Mesenteric fat pad (tissue), 1 donor: Measurements from ENCODE around the gene CNOT3. TPM values are rescaled to one million over a fixed set of nuclear protein-coding genes. Genes with fewer than 3 reads are reported as not detected.

ENCODE experiments used
- DNase-seq: peaks from one replicate; pipeline ENCODE4 v3.0.0-alpha.2; 2020; ENCODE audit warnings: low spot score
- total RNA-seq: library from RNA; stranded (reverse); fragmentation: NEBNext Ultra II Directional; extraction: Animal tissue kit (Norgen Biotek cat#: 25700); gene quantifications from one replicate; pipeline ENCODE4 v1.2.1, GENCODE V29; 2021
- donor health status: DM: yes; HTN: yes; CAD: no.

The CNOT3 gene
- total RNA-seq, 1 donor from 2014 or later = 31.5 TPM

DNA sequence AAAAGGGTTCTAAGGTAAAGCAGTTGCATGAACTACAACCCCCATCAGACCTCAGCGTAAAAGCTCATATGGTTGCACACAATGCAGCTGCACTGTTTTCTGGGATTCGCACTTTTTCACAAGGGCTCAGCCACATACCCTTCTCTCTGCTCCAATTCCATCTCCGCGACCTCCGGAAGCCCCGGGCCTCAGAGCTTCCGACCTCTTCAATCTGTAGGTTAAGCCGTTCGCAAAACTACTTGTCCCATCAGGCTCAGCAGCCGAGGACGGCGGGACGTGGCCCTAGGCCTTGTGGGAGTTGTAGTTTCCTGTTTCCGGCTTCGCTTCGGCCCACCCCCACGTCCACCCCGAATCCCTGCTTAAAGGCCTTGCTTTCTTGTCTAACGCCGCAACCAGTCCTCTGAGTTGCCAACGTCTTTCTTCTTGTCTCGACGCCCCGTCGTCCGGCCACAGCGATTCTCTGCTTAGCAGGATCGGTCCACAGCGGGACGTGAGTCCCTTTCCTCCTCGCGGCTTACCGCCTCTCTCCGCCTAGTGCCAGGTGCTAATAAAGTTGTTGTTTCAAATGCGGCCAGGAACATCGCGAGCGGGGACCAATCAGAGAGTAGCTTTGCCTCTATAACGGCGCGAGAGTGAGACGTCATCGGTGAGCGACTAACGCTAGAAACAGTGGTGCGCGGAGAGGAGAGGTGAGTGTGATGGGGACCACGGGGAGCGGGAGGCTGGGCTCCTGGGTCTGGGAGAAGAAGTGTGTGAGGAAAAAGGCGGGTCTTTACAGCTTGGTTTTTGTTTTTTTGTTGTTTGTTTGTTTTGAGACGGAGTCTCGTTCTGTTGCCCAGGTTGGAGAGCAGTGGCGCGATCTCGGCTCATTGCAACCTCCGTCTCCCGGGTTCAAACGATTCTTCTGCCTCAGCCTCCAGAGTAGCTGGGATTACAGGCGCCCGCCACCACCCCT lies 22.2 kb upstream of the CNOT3 start, which contains the start of the genes PRPF31 and TFPT:
PRPF31 (plus strand) TSS at position 646 of the 955 bp plus-strand sequence. CDS start 2,525 bp downstream, outside the sequence.
TFPT (minus strand) TSS at position 549 of the 955 bp plus-strand sequence; CDS start at position 161, 388 bp downstream.
- DNase-seq = peak; percentile 97

DNA sequence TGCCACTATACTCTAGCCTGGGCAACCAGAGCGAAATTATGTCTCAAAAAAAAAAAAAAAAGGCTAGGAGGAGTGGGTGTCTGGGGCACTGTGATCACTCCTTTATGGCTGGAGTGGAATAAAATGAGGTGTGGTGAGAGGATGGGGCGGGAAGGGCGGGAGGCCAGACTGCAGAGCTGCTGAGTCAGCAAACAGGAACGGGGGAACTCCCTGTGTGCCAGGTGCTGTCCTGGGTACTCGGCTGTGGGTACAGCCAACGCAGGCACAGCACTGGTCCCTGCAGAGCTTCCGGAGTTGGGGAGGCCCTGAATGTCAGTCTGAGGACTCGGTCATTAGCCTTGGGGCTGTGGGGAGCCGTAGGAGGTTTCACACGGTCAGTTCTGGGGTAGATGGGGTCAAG lies 16.3 kb upstream of the CNOT3 start:
- no peak for DNase-seq

DNA sequence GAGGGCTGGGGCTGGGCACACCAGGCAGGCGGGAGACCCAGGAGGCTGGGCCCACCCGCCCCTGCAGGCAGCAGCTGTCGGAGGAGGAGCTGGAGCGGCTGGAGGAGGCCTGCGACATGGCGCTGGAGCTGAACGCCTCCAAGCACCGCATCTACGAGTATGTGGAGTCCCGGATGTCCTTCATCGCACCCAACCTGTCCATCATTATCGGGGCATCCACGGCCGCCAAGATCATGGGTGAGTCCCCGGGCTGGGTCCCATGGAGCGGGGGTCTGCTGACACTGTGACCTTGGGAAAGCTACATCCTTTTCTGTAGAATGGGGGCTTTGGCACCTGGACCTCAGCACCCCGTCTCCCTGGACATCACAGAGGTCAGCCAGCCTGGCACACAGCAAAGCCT lies 13.9 kb upstream of the CNOT3 start:
- DNase-seq = no peak

DNA sequence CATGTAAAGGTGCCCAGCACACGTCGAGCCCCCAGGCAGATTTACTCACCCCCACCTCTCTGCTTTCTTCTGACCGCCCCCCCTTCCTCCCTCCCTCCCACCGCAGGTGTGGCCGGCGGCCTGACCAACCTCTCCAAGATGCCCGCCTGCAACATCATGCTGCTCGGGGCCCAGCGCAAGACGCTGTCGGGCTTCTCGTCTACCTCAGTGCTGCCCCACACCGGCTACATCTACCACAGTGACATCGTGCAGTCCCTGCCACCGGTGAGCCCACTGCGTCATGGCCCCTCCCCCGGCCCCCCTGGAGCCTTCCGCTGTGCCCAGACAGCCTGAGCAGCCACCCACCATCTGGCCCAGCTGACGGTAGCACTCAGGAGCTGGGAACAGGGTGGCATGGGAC lies 13.2 kb upstream of the CNOT3 start:
- no peak for DNase-seq

DNA sequence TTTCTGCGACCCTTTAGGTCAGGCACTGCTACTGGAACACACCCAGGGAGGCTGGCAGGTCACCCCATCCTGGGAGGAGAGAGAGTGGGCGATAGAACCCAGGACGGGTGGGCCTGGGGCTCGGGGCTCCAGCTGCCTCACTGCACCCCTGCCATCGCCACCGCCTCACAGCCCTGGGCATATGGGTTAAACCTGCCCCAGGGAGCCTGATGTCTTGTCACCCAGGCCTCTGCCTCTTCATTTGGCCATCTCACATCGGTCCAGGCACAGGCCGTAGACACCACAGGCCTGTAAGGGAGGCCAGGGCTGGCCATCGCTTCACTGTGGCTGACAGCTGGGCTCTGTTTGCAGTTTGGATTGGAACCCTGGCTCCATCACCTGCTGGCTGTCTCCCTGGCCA lies 11.8 kb upstream of the CNOT3 start:
- DNase-seq = no peak

DNA sequence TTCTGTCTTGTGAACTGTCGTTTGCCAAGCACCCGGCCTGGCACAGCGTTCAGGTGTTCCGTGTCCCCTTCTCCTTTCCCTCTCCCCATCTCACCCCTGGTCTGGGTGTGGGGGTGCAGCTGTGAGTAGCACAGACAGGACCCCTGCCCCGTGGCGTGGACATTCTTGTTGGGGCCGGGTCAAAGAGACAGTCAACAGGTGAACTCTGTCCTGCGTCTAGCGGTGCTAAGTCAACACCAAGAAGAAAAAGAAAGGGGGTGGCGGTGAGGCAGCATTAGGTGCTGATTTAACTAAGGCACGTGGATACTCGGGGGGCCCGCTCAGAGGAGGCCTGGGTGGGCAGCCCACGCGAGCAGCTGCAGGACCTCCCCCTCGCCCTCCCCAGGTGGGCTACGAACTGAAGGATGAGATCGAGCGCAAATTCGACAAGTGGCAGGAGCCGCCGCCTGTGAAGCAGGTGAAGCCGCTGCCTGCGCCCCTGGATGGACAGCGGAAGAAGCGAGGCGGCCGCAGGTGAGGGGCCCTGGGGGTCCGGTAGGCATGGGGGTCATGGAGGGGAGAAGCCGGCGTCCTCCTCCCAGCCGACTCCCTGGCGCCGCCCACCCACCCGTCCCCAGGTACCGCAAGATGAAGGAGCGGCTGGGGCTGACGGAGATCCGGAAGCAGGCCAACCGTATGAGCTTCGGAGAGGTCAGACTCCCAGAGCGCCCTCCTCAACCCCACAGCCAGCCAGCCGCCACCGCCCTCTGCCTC lies 9.7 kb upstream of the CNOT3 start:
- DNase-seq = no peak

DNA sequence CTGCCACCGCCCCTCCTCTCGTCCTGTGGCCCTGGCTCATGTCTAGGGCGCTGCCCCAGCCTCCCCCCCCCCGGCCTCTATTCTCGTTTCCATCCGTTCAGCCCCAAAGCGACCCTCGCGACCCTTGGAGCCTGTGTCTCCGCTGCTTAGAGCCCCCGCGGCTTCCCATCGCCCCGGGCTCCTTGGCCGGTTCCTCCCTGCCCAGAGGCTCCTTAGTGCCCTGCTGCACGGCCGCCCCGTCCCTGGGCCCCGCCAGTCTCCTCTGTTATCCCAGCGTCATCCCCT lies 9.2 kb upstream of the CNOT3 start:
- no peak for DNase-seq

DNA sequence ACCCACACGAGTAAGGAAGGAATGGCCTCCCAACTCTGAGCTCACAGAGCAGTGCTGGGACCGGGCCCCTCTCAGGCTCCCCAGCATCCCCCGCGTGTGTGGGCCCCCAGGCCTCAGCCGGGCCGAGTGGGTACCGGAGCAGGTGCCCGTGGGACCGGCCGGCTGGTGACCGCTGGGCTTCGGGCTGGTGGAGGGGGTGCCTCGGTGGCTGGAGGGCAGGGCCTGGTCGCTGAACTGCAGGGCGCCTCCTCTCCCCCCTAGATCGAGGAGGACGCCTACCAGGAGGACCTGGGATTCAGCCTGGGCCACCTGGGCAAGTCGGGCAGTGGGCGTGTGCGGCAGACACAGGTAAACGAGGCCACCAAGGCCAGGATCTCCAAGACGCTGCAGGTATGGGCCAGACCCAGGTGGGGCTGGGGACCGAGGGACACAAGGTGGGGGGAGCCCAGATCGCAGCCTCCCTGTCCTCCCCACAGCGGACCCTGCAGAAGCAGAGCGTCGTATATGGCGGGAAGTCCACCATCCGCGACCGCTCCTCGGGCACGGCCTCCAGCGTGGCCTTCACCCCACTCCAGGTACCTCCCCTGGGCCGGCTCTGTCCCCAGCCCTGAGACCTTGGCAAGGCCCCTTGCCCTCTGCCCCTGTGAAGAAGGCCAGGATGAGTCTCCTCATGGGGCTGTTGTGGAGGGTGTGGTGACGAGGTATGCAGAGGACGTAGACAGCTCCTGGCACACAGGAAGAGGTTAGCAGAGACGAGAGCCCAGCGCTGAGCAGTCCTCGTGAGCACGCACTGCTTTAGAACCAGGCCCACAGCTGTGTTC lies 8.6 kb upstream of the CNOT3 start:
- DNase-seq = no peak

DNA sequence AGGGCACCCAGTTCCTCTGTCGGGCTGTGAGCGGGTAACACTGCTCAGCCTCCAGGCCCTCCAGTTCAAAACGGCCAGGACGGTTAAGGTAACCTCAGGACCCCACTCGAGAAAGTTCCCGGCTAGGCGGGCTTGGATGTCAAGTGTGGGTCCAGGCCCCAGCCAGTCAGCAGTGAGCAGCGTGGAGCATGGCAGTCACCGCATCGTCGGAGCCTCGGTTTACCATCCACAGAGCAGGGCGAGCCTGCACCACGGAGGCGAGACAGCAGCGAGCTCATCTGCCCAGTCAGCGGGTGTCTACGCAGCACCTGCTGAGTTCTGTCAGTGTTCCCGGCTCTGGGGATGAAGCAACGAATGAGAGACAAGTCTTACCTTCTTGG lies 8.0 kb upstream of the CNOT3 start:
- DNase-seq = no peak

DNA sequence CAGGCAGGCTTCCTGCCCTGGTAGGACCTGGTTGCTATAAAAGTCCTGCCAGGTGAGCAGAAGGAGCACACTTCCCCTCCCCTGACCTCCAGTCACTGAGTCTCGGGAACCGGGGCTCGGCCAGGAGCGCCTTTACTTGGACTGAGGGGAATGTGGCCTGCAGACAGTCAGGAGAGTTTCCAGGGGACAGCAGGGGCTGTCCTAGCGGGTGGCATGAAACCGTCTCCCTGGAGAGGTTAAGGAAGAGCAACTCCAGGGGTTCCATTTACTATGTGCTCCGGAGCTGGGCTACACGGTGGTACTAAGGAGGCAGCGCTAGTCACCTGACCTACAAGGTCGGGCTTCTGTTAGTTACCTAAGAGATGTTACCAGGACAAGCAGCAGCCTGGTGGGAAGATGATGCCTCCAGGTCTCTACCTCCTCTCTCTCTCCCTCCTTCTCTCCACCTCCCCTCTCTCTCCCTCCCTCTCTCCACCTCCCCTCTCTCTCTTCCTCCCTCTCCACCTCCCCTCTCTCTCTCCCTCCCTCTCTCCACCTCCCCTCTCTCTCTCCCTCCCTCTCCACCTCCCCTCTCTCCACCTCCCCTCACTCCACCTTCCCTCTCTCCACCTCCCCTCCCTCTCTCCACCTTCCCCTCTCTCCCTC lies 4.1 kb upstream of the CNOT3 start:
- DNase-seq = no peak

DNA sequence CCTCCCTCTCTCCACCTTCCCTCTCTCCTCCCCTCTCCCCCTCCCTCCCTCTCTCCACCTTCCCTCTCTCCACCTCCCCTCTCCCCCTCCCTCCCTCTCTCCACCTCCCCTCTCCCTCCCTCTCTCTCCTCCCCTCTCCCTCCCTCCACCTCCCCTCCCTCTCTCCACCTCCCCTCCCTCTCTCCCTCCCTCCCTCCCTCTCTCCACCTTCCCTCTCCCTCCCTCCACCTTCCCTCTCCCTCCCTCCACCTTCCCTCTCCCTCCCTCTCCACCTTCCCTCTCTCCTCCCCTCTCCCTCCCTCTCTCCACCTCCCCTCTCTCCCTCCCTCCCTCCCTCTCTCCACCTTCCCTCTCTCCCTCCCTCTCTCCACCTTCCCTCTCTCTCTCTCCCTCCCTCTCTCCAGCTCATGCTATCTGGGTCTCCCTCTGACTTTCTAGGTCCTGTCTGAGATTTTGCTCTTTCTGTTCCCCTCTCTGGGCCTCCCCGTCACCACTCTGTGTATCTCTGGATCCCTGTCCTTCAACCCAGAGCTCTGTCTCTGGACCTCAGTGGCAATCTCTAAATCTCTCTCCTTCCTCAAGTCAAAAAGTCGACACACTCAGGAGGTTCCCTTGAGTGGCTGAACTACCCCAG lies 3.5 kb upstream of the CNOT3 start:
- DNase-seq = no peak

DNA sequence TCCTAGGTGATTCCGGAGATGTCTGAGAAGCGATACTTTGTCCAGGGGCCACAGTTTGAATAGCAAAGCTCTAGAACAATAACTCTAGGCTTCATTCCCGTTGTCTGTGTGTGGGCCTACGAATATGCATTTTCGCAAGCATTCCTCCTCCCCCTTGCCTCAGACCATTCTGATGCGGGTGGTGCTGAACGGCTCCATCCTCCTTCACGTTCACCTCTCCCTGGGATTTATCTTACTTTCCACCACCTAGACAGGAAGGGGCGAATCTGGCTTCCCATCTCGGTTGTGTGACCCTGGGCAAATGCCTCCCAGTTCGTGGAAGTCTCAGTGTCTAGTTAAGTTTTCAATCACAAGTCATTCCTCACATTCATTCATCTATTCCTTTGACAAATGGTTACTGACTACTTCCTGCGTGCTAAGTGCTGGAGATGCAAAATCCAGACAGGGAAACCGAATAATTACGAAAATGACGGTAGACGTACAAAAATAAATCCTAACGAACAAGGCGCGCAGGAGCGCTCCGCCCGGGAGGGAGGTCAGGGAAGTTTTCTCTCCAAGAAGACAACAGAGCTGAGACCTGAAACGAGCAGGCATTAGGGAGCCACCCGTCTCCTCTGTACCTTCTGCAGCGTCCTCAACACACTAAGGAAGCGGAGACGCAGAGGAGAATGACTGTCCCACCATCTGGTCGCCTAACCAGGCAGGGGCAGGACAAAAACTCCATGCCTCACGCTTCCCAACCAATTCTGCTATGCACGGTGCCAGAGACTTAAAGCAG lies 1.3 kb upstream of the CNOT3 start:
- no peak for DNase-seq

DNA sequence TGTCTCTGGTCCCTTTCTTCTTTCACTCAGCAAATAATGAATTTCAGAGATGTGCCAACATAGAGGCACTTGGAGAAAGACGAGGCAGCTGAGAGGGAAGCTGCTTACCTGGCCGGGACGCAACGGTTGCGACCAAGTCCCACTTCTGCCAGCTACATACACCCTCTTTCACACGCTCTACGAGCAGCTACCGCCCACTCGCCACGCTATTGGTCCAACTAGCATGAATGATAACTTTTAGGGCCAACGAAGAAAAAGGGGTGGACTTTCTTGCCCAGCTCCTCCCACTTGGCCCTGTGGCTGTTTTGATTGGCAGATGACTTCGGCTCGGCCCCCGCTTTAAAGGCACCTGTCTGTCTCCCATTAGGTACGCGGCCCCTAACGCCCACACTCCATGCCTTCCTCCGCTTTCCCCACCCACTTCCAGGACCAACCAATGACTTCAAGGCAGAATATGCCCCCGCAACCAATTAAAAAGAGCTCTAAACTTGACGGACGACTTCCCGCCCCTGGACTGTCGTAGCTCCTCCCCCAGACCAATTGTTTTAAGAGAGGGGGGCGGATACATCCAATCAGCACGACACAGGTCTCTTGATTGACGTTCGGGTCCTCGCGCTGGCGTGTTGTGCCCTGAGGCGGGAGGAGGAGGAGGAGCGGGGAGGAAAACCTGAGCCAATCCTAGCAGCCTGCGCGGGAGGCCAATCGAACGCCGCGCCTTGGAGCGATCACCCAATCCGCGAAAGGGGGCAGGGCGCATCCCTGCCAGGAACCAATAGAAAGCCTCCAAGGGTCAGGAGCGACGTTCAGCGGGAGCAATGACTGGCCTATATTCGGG lies 481 bp upstream of the CNOT3 start:
- peak; percentile 99 for DNase-seq

DNA sequence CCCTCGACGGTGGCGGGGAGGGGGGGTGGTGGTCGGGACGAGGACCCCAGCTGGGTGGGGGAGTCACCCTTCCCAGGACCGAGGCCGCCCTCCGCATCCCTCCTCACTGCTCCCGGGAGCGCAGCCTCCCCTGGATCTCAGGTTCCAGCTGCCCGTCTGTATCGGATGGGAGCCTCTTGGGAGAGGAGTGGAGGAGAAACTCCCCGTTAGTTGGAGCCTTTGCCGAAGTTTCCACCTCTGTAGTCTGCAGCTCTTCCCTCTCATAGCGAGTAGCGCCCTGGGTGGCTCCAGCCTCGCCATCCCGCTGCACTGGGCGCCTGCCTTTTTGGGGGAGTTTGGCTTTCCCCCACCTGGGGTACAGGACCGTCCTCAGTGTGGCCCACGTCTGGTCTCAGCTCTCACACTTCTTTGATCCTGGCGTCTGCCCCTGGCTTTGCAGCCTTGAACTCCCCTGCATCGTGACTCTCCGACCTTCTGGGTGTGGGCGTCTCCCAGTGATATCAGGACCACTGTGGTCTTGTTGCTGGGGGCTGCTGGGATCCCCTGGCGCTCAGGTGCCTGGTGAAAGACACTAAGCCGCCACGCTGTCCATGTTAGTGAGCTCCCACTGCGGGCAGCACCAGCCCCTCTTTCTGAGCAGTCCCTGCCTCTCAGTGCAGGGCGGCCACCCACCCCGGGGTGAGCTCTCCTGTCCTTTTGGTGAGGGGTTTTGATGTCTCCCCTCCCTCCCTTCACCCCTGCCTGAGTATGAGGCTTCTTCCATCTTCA lies 1.1 kb downstream of the CNOT3 start:
- no peak for DNase-seq

DNA sequence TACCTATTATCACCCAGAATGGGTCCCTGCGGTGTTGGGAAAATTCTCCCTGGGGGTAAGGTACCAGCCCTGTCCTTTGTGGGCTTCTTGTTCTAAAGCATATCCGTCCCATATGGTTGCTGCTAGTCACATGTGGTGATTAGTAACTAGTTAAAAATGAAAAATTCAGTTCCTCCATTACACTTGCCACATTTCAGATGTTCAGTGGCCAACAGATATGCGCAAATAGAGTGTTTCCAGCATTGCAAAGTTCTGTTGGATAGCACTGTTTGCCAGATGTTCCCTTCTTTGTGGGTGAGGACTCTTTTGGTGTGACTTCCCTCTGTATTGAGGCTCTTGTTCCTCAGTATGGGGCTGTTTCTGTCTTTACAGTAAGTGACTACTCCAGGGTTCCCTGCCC lies 3.8 kb downstream of the CNOT3 start:
- DNase-seq = no peak

DNA sequence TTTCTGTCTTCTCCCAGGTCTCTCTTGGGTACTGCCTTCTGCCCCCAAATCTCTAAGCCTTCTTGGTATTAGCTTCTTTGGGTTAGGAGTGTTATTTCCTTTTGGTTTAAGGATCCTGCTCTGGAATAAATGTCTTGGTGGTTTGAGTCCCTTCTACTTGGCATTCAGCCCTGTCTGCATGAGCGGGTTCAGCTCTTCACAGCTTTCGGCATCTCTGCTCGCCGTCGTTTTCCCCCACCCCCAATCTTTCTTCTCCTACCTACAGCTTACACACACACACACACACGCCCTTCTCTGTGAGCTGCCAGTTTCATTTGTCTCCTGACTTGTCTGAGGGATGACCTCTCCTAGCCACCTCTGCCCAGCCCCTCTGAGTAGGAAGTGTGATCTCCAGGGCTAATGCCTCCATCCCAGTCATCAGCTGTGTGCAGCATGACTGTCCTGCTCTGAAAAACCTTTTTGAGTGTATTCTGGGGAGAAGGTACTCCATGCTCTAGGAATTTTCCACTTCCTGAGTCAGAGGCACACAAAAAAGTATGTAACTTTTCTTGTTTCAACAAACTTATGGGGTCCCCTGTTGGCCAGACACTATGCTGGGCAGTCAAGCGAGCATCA lies 4.7 kb downstream of the CNOT3 start:
- no peak for DNase-seq

DNA sequence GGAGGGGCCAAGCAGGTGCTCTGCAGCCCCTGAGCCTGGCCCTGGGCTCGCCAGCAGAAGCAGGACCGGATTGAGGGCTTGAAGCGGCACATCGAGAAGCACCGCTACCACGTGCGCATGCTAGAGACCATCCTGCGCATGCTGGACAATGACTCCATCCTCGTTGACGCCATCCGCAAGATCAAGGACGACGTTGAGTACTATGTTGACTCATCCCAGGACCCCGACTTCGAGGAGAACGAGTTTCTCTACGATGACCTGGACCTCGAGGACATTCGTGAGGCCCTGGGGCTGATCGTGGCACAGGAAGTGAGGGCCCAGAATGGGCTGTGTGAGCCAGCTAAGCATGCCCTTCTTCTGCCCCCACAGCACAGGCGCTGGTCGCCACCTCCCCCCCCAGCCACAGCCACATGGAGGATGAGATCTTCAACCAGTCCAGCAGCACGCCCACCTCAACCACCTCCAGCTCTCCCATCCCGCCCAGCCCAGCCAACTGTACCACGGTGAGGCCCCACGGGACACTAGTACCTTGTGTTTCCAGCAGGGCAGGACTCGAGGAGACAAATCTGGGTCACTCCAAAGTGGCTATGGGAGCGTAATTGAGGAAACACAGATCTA lies 8.1 kb downstream of the CNOT3 start:
- DNase-seq = no peak
